Measurements from ENCODE around the gene ERG28. TPM values are rescaled to one million over a fixed set of nuclear protein-coding genes. Genes with fewer than 3 reads are reported as not detected.

ERG28 gene
- total and polyA plus RNA-seq, 2 of the 13 experiments (the other 11 are each of a cell fraction or from before 2014, with no cell fraction given) = 27.3 to 32.3 TPM

DNA sequence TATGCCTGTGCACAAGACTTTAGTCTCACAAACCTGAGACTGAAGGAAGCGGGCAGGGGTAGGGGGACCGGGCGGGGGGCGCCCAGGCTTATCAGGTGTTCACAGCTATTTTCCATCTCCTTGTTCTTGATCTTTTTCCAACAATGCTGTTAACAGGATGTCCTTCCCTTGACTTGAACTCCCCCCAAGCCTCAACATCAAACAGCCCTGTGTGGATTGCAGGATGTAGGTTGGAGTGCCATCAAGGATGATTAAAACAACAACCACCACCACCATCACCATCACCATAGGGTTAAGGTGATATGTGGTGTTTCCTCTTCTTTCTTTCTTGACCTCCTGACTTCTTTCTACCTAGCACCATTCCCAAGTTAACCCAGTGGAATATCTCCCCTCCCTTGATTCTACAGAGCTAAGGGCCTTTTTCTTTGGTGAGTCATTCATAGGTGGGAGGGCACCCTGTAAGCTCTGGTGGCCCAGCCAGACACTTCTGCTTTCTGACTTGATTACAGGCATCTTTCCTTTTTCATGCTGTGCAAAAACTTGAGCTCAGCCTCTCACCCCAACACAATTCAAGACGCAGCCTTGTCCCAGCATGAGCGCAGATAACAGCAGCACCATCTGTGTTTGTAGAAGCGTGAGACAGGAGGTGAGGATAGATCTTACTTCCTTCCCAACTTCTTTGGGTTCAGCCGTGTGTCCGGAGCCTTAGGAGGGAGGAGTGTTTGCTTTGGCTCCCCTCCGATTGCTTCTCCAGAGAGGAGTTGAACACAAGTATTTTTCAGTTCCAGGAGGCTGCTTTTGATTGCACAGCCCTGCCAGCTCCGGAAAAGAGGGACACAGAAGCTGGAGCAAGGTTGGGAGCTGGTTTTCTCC, 55.5 kb downstream of the ERG28 start:
- H3K4me1 ChIP-seq (ENCODE audit: insufficient read depth, low read length) = peaks cover 69% of the 10 kb centered on the region
- ChIA-PET CTCF (ENCODE audit: low intra/inter-chr PET ratio, low total read pairs) (no interaction called here), POLR2A (interaction anchor here (1.1 to 1.9 kb wide), 2 partner anchors 18 to 46 kb away, joined by 3 to 4 read pairs; no protein-coding TSS in a partner anchor)
- no peaks in the 10 kb centered on the region for H3K36me3 ChIP-seq (replicated peaks in 1 of 2; ENCODE audit: control insufficient read depth in 1 of 2, insufficient read depth in 2 of 2, low read length in 2 of 2)
- WGBS (ENCODE audit: low lambda C conversion rate) = 91% methylated on average over 11 of the region's 11 CpGs
- H3K27me3 ChIP-seq (ENCODE audit: control insufficient read depth in 1 of 2, insufficient read depth in 2 of 2, low read length in 2 of 2) = no peaks in the 10 kb centered on the region
- H3K4me2 ChIP-seq (ENCODE audit: low read depth, low read length) = no peak overlapping the region
- no peak overlapping the region for H3K9ac ChIP-seq (ENCODE audit: insufficient read depth, low read depth, low read length)
- ATAC-seq (no peak), DNase-seq (ENCODE audit: low spot score) (no peak), FAIRE-seq (no peak)
- H3K79me2 ChIP-seq (ENCODE audit: insufficient read depth, low read length) = peaks cover 3% of the 10 kb centered on the region
- intact Hi-C loops (cut with micrococcal nuclease; ENCODE audit: unreplicated experiment) (no loop called here), in situ Hi-C loops (cut with HindIII; ENCODE audit: extremely low pct_ligation_motif_present, low pct_unique_long_range_greater_than_20kb) (no loop called here)
- no peak overlapping the region for H2AFZ ChIP-seq (ENCODE audit: low read length)
- TF ChIP-seq ZSCAN31 (CRISPR knock-in tag; IDR thresholded peaks at IDR 0.05; ENCODE audit: low read depth) = no peak
- TF ChIP-seq SETDB1 (CRISPR knock-in tag; IDR thresholded peaks at IDR 0.05; ENCODE audit: borderline replicate concordance) = no peak
- no peak for TF ChIP-seq TOPORS (CRISPR knock-in tag; IDR thresholded peaks at IDR 0.05)
- TF ChIP-seq TCF7L2 (IDR thresholded peaks at IDR 0.05; ENCODE audit: low read depth, low read length) = no peak
- TF ChIP-seq, protein P1, sequence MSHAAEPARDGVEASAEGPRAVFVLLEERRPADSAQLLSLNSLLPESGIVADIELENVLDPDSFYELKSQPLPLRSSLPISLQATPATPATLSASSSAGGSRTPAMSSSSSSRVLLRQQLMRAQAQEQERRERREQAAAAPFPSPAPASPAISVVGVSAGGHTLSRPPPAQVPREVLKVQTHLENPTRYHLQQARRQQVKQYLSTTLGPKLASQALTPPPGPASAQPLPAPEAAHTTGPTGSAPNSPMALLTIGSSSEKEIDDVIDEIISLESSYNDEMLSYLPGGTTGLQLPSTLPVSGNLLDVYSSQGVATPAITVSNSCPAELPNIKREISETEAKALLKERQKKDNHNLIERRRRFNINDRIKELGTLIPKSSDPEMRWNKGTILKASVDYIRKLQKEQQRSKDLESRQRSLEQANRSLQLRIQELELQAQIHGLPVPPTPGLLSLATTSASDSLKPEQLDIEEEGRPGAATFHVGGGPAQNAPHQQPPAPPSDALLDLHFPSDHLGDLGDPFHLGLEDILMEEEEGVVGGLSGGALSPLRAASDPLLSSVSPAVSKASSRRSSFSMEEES (CRISPR knock-in tag; IDR thresholded peaks at IDR 0.05) = no peak
- no peak for TF ChIP-seq ZFP1 (CRISPR knock-in tag; IDR thresholded peaks at IDR 0.05)
- TF ChIP-seq CEBPG (CRISPR knock-in tag; IDR thresholded peaks at IDR 0.05) = no peak
- TF ChIP-seq ZMYM3 (CRISPR knock-in tag; IDR thresholded peaks at IDR 0.05) = no peak
- no peak for TF ChIP-seq SP2 (CRISPR knock-in tag; IDR thresholded peaks at IDR 0.05)
- TF ChIP-seq ZNF792 (CRISPR knock-in tag; IDR thresholded peaks at IDR 0.05) = no peak
- no peak for TF ChIP-seq SP4 (CRISPR knock-in tag; IDR thresholded peaks at IDR 0.05)
- no peak for TF ChIP-seq ETV6 (CRISPR knock-in tag; conservative IDR thresholded peaks at IDR 0.05)
- TF ChIP-seq SIN3A (IDR thresholded peaks at IDR 0.05; ENCODE audit: borderline replicate concordance, low read depth, low read length) = no peak
- TF ChIP-seq ZIK1 (CRISPR knock-in tag; IDR thresholded peaks at IDR 0.05; ENCODE audit: borderline replicate concordance, low read depth) = no peak
- TF ChIP-seq, protein P2, sequence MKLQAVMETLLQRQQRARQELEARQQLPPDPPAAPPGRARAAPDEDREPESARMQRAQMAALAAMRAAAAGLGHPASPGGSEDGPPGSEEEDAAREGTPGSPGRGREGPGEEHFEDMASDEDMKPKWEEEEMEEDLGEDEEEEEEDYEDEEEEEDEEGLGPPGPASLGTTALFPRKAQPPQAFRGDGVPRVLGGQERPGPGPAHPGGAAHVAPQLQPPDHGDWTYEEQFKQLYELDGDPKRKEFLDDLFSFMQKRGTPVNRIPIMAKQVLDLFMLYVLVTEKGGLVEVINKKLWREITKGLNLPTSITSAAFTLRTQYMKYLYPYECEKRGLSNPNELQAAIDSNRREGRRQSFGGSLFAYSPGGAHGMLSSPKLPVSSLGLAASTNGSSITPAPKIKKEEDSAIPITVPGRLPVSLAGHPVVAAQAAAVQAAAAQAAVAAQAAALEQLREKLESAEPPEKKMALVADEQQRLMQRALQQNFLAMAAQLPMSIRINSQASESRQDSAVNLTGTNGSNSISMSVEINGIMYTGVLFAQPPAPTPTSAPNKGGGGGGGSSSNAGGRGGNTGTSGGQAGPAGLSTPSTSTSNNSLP (IDR thresholded peaks at IDR 0.05; ENCODE audit: low read depth, low read length) = no peak
- TF ChIP-seq SNAPC2 (CRISPR knock-in tag; IDR thresholded peaks at IDR 0.05) = no peak
- TF ChIP-seq HNRNPK (IDR thresholded peaks at IDR 0.05; ENCODE audit: low read depth, low read length, poor library complexity, severe bottlenecking) = no peak
- TF ChIP-seq, protein P3, sequence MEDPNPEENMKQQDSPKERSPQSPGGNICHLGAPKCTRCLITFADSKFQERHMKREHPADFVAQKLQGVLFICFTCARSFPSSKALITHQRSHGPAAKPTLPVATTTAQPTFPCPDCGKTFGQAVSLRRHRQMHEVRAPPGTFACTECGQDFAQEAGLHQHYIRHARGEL (CRISPR knock-in tag; IDR thresholded peaks at IDR 0.05) = no peak
- no peak for TF ChIP-seq ZNF431 (CRISPR knock-in tag; IDR thresholded peaks at IDR 0.05; ENCODE audit: borderline replicate concordance, low read depth)
- BruUV-seq (replicated peaks) = no TSS peak
- H4K20me1 ChIP-seq (ENCODE audit: insufficient read depth, low read length) = no peaks in the 10 kb centered on the region
- H3K27ac ChIP-seq (ENCODE audit: extremely low read length, insufficient read depth, low read length) = no peak overlapping the region
- H3K4me3 ChIP-seq (replicated peaks in 1 of 3; ENCODE audit: insufficient read depth in 1 of 3, low read depth in 2 of 3, low read length in 3 of 3) = no peak overlapping the region
- no peaks in the 10 kb centered on the region for H3K9me3 ChIP-seq (ENCODE audit: low read length)

Data from HepG2 (cell line).